ENCODE data around the gene SLC29A3. TPM values are rescaled to one million over a fixed set of nuclear protein-coding genes. Genes with fewer than 3 reads are reported as not detected.

The SLC29A3 gene
- total and polyA plus RNA-seq, 10 of the 15 experiments (the other 5 are each of a cell fraction or from before 2014, with no cell fraction given), result 1.5 to 4.0 (median 2.7) TPM

DNA sequence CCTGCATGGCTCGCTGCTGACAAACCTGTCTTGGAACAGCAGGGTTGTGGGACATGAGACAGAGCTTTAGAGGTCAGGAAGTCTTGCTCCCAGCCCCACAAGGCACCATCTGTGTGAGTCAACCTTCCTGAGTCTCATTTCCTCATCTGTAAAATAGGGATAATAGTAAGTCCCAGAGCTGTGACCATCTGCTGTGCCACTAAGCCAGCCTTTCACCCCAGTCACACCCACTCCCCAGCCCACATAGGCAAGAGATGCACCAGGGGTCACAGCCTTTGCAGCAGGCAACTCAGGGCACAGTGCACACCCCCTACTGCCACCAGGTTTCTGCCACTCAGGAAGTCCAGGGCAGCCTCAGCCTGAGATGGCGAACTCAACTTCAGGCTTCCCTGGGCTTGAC, 48.2 kb downstream of the SLC29A3 start:
- Histone ChIP-seq H3K27me3 (replicated peaks in 1 of 2; ENCODE audit: control insufficient read depth in 2 of 2, insufficient read depth in 2 of 2, low read length in 1 of 2) (no peaks in the 10 kb centered on the region), H3K9me3 (replicated peaks; ENCODE audit: control insufficient read depth, insufficient read depth, low read length) (no peaks in the 10 kb centered on the region), H3K4me3 (no peak overlapping the region), H3K4me1 (ENCODE audit: control insufficient read depth, insufficient read depth, low read length) (peaks cover 25% of the 10 kb centered on the region), H4K20me1 (ENCODE audit: control insufficient read depth, insufficient read depth) (no peaks in the 10 kb centered on the region), H3K9ac (ENCODE audit: control insufficient read depth, insufficient read depth, low read length) (no peak overlapping the region), H3K4me2 (ENCODE audit: control insufficient read depth, insufficient read depth) (no peak overlapping the region), H3K36me3 (ENCODE audit: control insufficient read depth in 2 of 2, insufficient read depth in 2 of 2, low read length in 1 of 2) (no peaks in the 10 kb centered on the region; a peak in 1 of 4 replicates), H3K27ac (ENCODE audit: control insufficient read depth, insufficient read depth) (no peak overlapping the region), H2AFZ (ENCODE audit: control insufficient read depth, low read depth, low read length) (no peak overlapping the region), H3K79me2 (ENCODE audit: control insufficient read depth, insufficient read depth, low read length) (no peaks in the 10 kb centered on the region)
- FAIRE-seq (no peak), DNase-seq (ENCODE audit: low read depth, low spot score) (no peak), ATAC-seq (no peak)
- in situ Hi-C loops (cut with MboI), result no loop called here
- POLR2A ChIA-PET, result no interaction called here
- WGBS (ENCODE audit: insufficient coverage, insufficient replicate concordance, low lambda C conversion rate, missing lambda C conversion rate), result 24% methylated on average over 2 of the region's 2 CpGs
- TF ChIP-seq FOXM1 (IDR thresholded peaks at IDR 0.05; ENCODE audit: low read depth, low read length) (no peak), ATF7 (IDR thresholded peaks at IDR 0.05; ENCODE audit: low read depth) (no peak), NR2C2 (IDR thresholded peaks at IDR 0.05; ENCODE audit: borderline replicate concordance, control insufficient read depth, insufficient read length, low read depth) (no peak), NFYA (IDR thresholded peaks at IDR 0.05; ENCODE audit: borderline replicate concordance, low read depth, low read length) (no peak), SREBF2 (IDR thresholded peaks at IDR 0.05; ENCODE audit: low read length) (no peak), TAF1 (IDR thresholded peaks at IDR 0.05; ENCODE audit: borderline replicate concordance, low read depth, low read length) (no peak), RFX5 (IDR thresholded peaks at IDR 0.05; ENCODE audit: low read depth, low read length) (no peak), BHLHE40 (IDR thresholded peaks at IDR 0.05; ENCODE audit: borderline replicate concordance in 1 of 2, low read depth in 2 of 2, low read length in 1 of 2) (no peak)
- TF ChIP-seq, protein P1, sequence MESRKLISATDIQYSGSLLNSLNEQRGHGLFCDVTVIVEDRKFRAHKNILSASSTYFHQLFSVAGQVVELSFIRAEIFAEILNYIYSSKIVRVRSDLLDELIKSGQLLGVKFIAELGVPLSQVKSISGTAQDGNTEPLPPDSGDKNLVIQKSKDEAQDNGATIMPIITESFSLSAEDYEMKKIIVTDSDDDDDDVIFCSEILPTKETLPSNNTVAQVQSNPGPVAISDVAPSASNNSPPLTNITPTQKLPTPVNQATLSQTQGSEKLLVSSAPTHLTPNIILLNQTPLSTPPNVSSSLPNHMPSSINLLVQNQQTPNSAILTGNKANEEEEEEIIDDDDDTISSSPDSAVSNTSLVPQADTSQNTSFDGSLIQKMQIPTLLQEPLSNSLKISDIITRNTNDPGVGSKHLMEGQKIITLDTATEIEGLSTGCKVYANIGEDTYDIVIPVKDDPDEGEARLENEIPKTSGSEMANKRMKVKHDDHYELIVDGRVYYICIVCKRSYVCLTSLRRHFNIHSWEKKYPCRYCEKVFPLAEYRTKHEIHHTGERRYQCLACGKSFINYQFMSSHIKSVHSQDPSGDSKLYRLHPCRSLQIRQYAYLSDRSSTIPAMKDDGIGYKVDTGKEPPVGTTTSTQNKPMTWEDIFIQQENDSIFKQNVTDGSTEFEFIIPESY (IDR thresholded peaks at IDR 0.05), result no peak
- TF ChIP-seq, protein P2, sequence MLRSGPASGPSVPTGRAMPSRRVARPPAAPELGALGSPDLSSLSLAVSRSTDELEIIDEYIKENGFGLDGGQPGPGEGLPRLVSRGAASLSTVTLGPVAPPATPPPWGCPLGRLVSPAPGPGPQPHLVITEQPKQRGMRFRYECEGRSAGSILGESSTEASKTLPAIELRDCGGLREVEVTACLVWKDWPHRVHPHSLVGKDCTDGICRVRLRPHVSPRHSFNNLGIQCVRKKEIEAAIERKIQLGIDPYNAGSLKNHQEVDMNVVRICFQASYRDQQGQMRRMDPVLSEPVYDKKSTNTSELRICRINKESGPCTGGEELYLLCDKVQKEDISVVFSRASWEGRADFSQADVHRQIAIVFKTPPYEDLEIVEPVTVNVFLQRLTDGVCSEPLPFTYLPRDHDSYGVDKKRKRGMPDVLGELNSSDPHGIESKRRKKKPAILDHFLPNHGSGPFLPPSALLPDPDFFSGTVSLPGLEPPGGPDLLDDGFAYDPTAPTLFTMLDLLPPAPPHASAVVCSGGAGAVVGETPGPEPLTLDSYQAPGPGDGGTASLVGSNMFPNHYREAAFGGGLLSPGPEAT (IDR thresholded peaks at IDR 0.05; ENCODE audit: low read depth), result no peak
- TF ChIP-seq, protein P3, sequence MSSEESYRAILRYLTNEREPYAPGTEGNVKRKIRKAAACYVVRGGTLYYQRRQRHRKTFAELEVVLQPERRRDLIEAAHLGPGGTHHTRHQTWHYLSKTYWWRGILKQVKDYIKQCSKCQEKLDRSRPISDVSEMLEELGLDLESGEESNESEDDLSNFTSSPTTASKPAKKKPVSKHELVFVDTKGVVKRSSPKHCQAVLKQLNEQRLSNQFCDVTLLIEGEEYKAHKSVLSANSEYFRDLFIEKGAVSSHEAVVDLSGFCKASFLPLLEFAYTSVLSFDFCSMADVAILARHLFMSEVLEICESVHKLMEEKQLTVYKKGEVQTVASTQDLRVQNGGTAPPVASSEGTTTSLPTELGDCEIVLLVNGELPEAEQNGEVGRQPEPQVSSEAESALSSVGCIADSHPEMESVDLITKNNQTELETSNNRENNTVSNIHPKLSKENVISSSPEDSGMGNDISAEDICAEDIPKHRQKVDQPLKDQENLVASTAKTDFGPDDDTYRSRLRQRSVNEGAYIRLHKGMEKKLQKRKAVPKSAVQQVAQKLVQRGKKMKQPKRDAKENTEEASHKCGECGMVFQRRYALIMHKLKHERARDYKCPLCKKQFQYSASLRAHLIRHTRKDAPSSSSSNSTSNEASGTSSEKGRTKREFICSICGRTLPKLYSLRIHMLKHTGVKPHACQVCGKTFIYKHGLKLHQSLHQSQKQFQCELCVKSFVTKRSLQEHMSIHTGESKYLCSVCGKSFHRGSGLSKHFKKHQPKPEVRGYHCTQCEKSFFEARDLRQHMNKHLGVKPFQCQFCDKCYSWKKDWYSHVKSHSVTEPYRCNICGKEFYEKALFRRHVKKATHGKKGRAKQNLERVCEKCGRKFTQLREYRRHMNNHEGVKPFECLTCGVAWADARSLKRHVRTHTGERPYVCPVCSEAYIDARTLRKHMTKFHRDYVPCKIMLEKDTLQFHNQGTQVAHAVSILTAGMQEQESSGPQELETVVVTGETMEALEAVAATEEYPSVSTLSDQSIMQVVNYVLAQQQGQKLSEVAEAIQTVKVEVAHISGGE (CRISPR knock-in tag; IDR thresholded peaks at IDR 0.05), result no peak
- TF ChIP-seq, protein P4, sequence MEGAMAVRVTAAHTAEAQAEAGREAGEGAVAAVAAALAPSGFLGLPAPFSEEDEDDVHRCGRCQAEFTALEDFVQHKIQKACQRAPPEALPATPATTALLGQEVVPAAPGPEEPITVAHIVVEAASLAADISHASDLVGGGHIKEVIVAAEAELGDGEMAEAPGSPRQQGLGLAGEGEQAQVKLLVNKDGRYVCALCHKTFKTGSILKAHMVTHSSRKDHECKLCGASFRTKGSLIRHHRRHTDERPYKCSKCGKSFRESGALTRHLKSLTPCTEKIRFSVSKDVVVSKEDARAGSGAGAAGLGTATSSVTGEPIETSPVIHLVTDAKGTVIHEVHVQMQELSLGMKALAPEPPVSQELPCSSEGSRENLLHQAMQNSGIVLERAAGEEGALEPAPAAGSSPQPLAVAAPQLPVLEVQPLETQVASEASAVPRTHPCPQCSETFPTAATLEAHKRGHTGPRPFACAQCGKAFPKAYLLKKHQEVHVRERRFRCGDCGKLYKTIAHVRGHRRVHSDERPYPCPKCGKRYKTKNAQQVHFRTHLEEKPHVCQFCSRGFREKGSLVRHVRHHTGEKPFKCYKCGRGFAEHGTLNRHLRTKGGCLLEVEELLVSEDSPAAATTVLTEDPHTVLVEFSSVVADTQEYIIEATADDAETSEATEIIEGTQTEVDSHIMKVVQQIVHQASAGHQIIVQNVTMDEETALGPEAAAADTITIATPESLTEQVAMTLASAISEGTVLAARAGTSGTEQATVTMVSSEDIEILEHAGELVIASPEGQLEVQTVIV (IDR thresholded peaks at IDR 0.05; ENCODE audit: borderline replicate concordance, partially characterized antibody), result no peak
- BruUV-seq (replicated peaks), result no TSS peak
- RAD21 ChIA-PET (ENCODE audit: unreplicated experiment), result interaction anchor here (1.0 to 1.5 kb wide), 2 partner anchors 9 to 341 kb away, joined by 3 to 4 read pairs; no protein-coding TSS in a partner anchor
- CTCF ChIA-PET, result interaction anchor here (0.7 to 2.2 kb wide), 3 partner anchors 18 to 334 kb away, joined by 3 to 6 read pairs (median 4); partner anchors contain the start of gene SLC29A3
- intact Hi-C loops (cut with micrococcal nuclease; ENCODE audit: unreplicated experiment), result no loop called here
- SMC1A ChIA-PET (ENCODE audit: uncharacterized antibody, unreplicated experiment), result interaction anchor here (1.6 to 18.0 kb wide), 2 partner anchors 47 to 48 kb away, joined by 3 to 249 read pairs; partner anchors contain the start of gene SLC29A3

Measured in GM12878 (cell line).